ENCODE data around the gene SANBR. TPM values are rescaled to one million over a fixed set of nuclear protein-coding genes. Genes with fewer than 3 reads are reported as not detected.
A peak's percentile ranks its signal among the peaks of the same experiment; 100 is the strongest.

Gene SANBR
- total RNA-seq, 1 donor from 2014 or later = 7.9 TPM

- Histone ChIP-seq H3K4me3 (peak within 1 kb of the TSS; percentile 63 to 94), H3K36me3 (peaks cover 0 to 8% of the 10 kb centered on the region in 2 donors), H3K9me3 (no peaks in the 10 kb centered on the region), H3K27me3 (no peaks in the 10 kb centered on the region), H3K4me1 (peaks cover 52% of the 10 kb centered on the region), H3K27ac (peak within 1 kb of the TSS; percentile 91)
- intact Hi-C loops (cut with DNase I) = loop anchor here (5.0 kb wide), 1 partner anchor 50 kb away; the partner anchor contains the start of gene SANBR
- DNase-seq (ENCODE audit: extremely low spot score in 2 of 2) = peak in 1 of 2 donors; percentile 90
- TF ChIP-seq POLR2A (IDR thresholded peaks at IDR 0.05) (peak in 1 of 2 donors; percentile 21), CTCF (IDR thresholded peaks at IDR 0.05) (no peak), POLR2AphosphoS5 (IDR thresholded peaks at IDR 0.05; ENCODE audit: insufficient read depth in 1 of 2, low read depth in 1 of 2) (peak; percentile 1 to 82)
Measured at GRCh38 chr2:61017556-61018317, 47.9 kb upstream of the SANBR start, which contains the start of the genes PEX13 and PUS10. PEX13 (plus strand) TSS chr2:61017720; CDS start chr2:61017760, 40 bp downstream. PUS10 (minus strand) TSS chr2:61018255; CDS start chr2:61011890, 6,365 bp downstream.

- H3K27ac ChIP-seq = peak overlapping the region; percentile 91
- TF ChIP-seq POLR2AphosphoS5 (IDR thresholded peaks at IDR 0.05; ENCODE audit: insufficient read depth in 1 of 2, low read depth in 1 of 2) (no peak), POLR2A (IDR thresholded peaks at IDR 0.05) (no peak), CTCF (IDR thresholded peaks at IDR 0.05) (no peak)
- H3K4me3 ChIP-seq = peak overlapping the region; percentile 63 to 94
- H3K36me3 ChIP-seq = peaks cover 0 to 8% of the 10 kb centered on the region in 2 donors
- no peaks in the 10 kb centered on the region for H3K27me3 ChIP-seq
- DNase-seq (ENCODE audit: extremely low spot score in 2 of 2) = no peak
- H3K4me1 ChIP-seq = peaks cover 52% of the 10 kb centered on the region
- intact Hi-C loops (cut with DNase I) = loop anchor here (5.0 kb wide), 1 partner anchor 49 kb away; the partner anchor contains the start of gene SANBR
- no peaks in the 10 kb centered on the region for H3K9me3 ChIP-seq
Measured at GRCh38 chr2:61018318-61018755, 47.3 kb upstream of the SANBR start.

- intact Hi-C loops (cut with DNase I) = loop anchor here (5.0 kb wide), 1 partner anchor 49 kb away; the partner anchor contains the start of gene SANBR
- Histone ChIP-seq H3K27me3 (no peaks in the 10 kb centered on the region), H3K4me1 (peaks cover 52% of the 10 kb centered on the region), H3K9me3 (no peaks in the 10 kb centered on the region), H3K27ac (peak overlapping the region; percentile 91), H3K4me3 (peak overlapping the region; percentile 63 to 94), H3K36me3 (peaks cover 0 to 8% of the 10 kb centered on the region in 2 donors)
- TF ChIP-seq POLR2AphosphoS5 (IDR thresholded peaks at IDR 0.05; ENCODE audit: insufficient read depth in 1 of 2, low read depth in 1 of 2) = no peak
- TF ChIP-seq CTCF (IDR thresholded peaks at IDR 0.05) = no peak
- TF ChIP-seq POLR2A (IDR thresholded peaks at IDR 0.05) = no peak
- DNase-seq (ENCODE audit: extremely low spot score in 2 of 2) = no peak
Measured at GRCh38 chr2:61018798-61019197, 46.9 kb upstream of the SANBR start.

GRCh38 chr2:61021228-61021660, 44.4 kb upstream of the SANBR start:
- no peaks in the 10 kb centered on the region for H3K27me3 ChIP-seq
- H3K27ac ChIP-seq = no peak overlapping the region
- H3K36me3 ChIP-seq = peaks cover 0 to 8% of the 10 kb centered on the region in 2 donors
- TF ChIP-seq POLR2AphosphoS5 (IDR thresholded peaks at IDR 0.05; ENCODE audit: insufficient read depth in 1 of 2, low read depth in 1 of 2) = no peak
- no peak for TF ChIP-seq POLR2A (IDR thresholded peaks at IDR 0.05)
- no peak for TF ChIP-seq CTCF (IDR thresholded peaks at IDR 0.05)
- H3K4me3 ChIP-seq = no peak overlapping the region
- peaks cover 46% of the 10 kb centered on the region for H3K4me1 ChIP-seq
- no peak for DNase-seq (ENCODE audit: extremely low spot score in 2 of 2)
- no peaks in the 10 kb centered on the region for H3K9me3 ChIP-seq
- intact Hi-C loops (cut with DNase I) = no loop called here

Measured in vagina (tissue), 2 donors.